Measurements from ENCODE around the gene MAN2C1.

MAN2C1 gene

DNA sequence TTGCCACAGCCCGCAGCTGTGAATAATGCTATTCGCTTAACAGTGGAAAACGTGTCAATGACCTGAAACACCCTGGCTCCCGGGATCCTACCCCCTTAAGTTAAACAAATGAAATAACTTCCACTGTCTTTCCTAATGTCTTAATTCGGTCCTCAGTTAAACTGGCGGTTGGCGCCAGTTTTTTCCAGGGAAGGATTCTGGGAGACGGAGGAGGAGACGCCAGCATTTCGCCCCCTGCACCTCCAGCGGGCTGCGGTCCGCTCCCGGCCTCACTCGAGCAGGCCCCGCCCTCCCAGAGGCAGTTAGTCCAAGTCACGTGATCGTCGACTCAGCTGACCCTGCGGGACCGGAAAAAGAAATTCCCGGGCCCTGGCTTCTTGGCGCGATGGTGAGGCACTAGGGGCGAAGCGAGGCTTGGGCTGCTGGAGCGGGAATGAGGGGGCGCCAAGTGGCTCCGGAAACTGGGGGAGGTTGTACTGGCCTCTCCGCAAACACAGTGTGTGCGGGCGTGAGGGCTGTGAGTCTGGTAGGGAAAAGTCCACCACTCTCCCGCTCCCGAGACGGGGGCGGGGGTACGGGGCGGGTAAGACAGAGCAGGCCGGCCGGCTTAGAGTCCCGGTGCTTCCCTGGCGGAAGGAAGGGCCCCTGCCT, 32.6 kb downstream of the MAN2C1 start, which contains the start of gene COMMD4 (continued):
- TF ChIP-seq ZNF777 (tag by site-specific recombination; IDR thresholded peaks at IDR 0.05; ENCODE audit: borderline replicate concordance): no peak
- no peak for TF ChIP-seq ZNF548 (tag by site-specific recombination; IDR thresholded peaks at IDR 0.05)
- TF ChIP-seq, protein P1, sequence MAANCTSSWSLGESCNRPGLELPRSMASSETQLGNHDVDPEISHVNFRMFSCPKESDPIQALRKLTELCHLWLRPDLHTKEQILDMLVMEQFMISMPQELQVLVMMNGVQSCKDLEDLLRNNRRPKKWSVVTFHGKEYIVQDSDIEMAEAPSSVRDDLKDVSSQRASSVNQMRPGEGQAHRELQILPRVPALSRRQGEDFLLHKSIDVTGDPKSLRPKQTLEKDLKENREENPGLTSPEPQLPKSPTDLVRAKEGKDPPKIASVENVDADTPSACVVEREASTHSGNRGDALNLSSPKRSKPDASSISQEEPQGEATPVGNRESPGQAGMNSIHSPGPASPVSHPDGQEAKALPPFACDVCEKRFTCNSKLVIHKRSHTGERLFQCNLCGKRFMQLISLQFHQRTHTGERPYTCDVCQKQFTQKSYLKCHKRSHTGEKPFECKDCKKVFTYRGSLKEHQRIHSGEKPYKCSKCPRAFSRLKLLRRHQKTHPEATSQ (tag by site-specific recombination; IDR thresholded peaks at IDR 0.05): 0 out of 2 replicates have a peak, but pooled peaks have one; percentile 81
- TF ChIP-seq ZNF184 (tag by site-specific recombination; IDR thresholded peaks at IDR 0.05): no peak
- TF ChIP-seq, protein P2, sequence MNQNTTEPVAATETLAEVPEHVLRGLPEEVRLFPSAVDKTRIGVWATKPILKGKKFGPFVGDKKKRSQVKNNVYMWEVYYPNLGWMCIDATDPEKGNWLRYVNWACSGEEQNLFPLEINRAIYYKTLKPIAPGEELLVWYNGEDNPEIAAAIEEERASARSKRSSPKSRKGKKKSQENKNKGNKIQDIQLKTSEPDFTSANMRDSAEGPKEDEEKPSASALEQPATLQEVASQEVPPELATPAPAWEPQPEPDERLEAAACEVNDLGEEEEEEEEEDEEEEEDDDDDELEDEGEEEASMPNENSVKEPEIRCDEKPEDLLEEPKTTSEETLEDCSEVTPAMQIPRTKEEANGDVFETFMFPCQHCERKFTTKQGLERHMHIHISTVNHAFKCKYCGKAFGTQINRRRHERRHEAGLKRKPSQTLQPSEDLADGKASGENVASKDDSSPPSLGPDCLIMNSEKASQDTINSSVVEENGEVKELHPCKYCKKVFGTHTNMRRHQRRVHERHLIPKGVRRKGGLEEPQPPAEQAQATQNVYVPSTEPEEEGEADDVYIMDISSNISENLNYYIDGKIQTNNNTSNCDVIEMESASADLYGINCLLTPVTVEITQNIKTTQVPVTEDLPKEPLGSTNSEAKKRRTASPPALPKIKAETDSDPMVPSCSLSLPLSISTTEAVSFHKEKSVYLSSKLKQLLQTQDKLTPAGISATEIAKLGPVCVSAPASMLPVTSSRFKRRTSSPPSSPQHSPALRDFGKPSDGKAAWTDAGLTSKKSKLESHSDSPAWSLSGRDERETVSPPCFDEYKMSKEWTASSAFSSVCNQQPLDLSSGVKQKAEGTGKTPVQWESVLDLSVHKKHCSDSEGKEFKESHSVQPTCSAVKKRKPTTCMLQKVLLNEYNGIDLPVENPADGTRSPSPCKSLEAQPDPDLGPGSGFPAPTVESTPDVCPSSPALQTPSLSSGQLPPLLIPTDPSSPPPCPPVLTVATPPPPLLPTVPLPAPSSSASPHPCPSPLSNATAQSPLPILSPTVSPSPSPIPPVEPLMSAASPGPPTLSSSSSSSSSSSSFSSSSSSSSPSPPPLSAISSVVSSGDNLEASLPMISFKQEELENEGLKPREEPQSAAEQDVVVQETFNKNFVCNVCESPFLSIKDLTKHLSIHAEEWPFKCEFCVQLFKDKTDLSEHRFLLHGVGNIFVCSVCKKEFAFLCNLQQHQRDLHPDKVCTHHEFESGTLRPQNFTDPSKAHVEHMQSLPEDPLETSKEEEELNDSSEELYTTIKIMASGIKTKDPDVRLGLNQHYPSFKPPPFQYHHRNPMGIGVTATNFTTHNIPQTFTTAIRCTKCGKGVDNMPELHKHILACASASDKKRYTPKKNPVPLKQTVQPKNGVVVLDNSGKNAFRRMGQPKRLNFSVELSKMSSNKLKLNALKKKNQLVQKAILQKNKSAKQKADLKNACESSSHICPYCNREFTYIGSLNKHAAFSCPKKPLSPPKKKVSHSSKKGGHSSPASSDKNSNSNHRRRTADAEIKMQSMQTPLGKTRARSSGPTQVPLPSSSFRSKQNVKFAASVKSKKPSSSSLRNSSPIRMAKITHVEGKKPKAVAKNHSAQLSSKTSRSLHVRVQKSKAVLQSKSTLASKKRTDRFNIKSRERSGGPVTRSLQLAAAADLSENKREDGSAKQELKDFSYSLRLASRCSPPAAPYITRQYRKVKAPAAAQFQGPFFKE (tag by site-specific recombination; IDR thresholded peaks at IDR 0.05; ENCODE audit: borderline replicate concordance): no peak
- TF ChIP-seq, protein P3, sequence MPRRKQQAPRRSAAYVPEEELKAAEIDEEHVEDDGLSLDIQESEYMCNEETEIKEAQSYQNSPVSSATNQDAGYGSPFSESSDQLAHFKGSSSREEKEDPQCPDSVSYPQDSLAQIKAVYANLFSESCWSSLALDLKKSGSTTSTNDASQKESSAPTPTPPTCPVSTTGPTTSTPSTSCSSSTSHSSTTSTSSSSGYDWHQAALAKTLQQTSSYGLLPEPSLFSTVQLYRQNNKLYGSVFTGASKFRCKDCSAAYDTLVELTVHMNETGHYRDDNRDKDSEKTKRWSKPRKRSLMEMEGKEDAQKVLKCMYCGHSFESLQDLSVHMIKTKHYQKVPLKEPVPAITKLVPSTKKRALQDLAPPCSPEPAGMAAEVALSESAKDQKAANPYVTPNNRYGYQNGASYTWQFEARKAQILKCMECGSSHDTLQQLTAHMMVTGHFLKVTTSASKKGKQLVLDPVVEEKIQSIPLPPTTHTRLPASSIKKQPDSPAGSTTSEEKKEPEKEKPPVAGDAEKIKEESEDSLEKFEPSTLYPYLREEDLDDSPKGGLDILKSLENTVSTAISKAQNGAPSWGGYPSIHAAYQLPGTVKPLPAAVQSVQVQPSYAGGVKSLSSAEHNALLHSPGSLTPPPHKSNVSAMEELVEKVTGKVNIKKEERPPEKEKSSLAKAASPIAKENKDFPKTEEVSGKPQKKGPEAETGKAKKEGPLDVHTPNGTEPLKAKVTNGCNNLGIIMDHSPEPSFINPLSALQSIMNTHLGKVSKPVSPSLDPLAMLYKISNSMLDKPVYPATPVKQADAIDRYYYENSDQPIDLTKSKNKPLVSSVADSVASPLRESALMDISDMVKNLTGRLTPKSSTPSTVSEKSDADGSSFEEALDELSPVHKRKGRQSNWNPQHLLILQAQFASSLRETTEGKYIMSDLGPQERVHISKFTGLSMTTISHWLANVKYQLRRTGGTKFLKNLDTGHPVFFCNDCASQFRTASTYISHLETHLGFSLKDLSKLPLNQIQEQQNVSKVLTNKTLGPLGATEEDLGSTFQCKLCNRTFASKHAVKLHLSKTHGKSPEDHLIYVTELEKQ (tag by site-specific recombination; IDR thresholded peaks at IDR 0.05; ENCODE audit: borderline replicate concordance): peak; percentile 31; the same call in 1 of the 2 replicates
- no peak for TF ChIP-seq ZNF302 (tag by site-specific recombination; IDR thresholded peaks at IDR 0.05; ENCODE audit: low read depth)
- 0 out of 2 replicates have a peak, but pooled peaks have one; percentile 82 for TF ChIP-seq ZNF391 (tag by site-specific recombination; IDR thresholded peaks at IDR 0.05; ENCODE audit: borderline replicate concordance, low read depth)
- peak; percentile 81; the same call in 1 of the 2 replicates for TF ChIP-seq ZSCAN30 (tag by site-specific recombination; IDR thresholded peaks at IDR 0.05)
- TF ChIP-seq, protein P4, sequence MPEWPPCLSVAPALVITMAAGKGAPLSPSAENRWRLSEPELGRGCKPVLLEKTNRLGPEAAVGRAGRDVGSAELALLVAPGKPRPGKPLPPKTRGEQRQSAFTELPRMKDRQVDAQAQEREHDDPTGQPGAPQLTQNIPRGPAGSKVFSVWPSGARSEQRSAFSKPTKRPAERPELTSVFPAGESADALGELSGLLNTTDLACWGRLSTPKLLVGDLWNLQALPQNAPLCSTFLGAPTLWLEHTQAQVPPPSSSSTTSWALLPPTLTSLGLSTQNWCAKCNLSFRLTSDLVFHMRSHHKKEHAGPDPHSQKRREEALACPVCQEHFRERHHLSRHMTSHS (tag by site-specific recombination; IDR thresholded peaks at IDR 0.05): no peak
- TF ChIP-seq ZNF221 (tag by site-specific recombination; IDR thresholded peaks at IDR 0.05; ENCODE audit: borderline replicate concordance): no peak
- TF ChIP-seq, protein P5, sequence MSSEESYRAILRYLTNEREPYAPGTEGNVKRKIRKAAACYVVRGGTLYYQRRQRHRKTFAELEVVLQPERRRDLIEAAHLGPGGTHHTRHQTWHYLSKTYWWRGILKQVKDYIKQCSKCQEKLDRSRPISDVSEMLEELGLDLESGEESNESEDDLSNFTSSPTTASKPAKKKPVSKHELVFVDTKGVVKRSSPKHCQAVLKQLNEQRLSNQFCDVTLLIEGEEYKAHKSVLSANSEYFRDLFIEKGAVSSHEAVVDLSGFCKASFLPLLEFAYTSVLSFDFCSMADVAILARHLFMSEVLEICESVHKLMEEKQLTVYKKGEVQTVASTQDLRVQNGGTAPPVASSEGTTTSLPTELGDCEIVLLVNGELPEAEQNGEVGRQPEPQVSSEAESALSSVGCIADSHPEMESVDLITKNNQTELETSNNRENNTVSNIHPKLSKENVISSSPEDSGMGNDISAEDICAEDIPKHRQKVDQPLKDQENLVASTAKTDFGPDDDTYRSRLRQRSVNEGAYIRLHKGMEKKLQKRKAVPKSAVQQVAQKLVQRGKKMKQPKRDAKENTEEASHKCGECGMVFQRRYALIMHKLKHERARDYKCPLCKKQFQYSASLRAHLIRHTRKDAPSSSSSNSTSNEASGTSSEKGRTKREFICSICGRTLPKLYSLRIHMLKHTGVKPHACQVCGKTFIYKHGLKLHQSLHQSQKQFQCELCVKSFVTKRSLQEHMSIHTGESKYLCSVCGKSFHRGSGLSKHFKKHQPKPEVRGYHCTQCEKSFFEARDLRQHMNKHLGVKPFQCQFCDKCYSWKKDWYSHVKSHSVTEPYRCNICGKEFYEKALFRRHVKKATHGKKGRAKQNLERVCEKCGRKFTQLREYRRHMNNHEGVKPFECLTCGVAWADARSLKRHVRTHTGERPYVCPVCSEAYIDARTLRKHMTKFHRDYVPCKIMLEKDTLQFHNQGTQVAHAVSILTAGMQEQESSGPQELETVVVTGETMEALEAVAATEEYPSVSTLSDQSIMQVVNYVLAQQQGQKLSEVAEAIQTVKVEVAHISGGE (tag by site-specific recombination; conservative IDR thresholded peaks at IDR 0.05; ENCODE audit: low read depth): peak; percentile 83
- TF ChIP-seq ZNF501 (tag by site-specific recombination; IDR thresholded peaks at IDR 0.05): peak; percentile 94
- TF ChIP-seq ZNF426 (tag by site-specific recombination; IDR thresholded peaks at IDR 0.05): no peak
- TF ChIP-seq, protein P6, sequence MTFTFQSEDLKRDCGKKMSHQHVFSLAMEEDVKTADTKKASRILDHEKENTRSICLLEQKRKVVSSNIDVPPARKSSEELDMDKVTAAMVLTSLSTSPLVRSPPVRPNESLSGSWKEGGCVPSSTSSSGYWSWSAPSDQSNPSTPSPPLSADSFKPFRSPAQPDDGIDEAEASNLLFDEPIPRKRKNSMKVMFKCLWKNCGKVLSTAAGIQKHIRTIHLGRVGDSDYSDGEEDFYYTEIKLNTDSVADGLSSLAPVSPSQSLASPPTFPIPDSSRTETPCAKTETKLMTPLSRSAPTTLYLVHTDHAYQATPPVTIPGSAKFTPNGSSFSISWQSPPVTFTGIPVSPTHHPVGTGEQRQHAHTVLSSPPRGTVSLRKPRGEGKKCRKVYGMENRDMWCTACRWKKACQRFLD (tag by site-specific recombination; IDR thresholded peaks at IDR 0.05): peak; percentile 97
- TF ChIP-seq ZBTB8A (tag by site-specific recombination; IDR thresholded peaks at IDR 0.05): peak; percentile 65
- TF ChIP-seq ZNF133 (tag by site-specific recombination; IDR thresholded peaks at IDR 0.05): no peak
- no peak for TF ChIP-seq ZNF211 (tag by site-specific recombination; IDR thresholded peaks at IDR 0.05; ENCODE audit: low read depth)
- TF ChIP-seq, protein P7, sequence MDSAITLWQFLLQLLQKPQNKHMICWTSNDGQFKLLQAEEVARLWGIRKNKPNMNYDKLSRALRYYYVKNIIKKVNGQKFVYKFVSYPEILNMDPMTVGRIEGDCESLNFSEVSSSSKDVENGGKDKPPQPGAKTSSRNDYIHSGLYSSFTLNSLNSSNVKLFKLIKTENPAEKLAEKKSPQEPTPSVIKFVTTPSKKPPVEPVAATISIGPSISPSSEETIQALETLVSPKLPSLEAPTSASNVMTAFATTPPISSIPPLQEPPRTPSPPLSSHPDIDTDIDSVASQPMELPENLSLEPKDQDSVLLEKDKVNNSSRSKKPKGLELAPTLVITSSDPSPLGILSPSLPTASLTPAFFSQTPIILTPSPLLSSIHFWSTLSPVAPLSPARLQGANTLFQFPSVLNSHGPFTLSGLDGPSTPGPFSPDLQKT (IDR thresholded peaks at IDR 0.05; ENCODE audit: borderline replicate concordance, low read depth, low read length): no peak
- peak; percentile 32; the same call in 1 of the 2 replicates for TF ChIP-seq WT1 (tag by site-specific recombination; IDR thresholded peaks at IDR 0.05)
- TF ChIP-seq ZNF140 (tag by site-specific recombination; IDR thresholded peaks at IDR 0.05): no peak
